Gastroesophageal sphincter (tissue), 4 donors: ENCODE results near the gene EGF. TPM values are rescaled to one million over a fixed set of nuclear protein-coding genes. Genes with fewer than 3 reads are reported as not detected.

ENCODE experiments used
- ATAC-seq: fragments of 150-250 bp; one replicate; pipeline ENCODE4 v1.9.1; 2016; ENCODE audit warnings: mild to moderate bottlenecking, moderate library complexity
- H3K27ac ChIP-seq, 4 donors: fragments of 200-600 bp; sonication (generic) in 3 of 4; 1 replicate in 3 of 4; 2 replicates in 1 of 4; pipeline ENCODE4 v1.5.1; 2016 to 2019
- H3K27me3 ChIP-seq: fragments of 200-600 bp; sonication (generic); one replicate; pipeline ENCODE4 v1.5.1; 2019
- H3K36me3 ChIP-seq, 2 donors: fragments of 200-600 bp; sonication (generic); one replicate each; pipeline ENCODE4 v1.5.1; 2019; ENCODE audit warnings: control low read depth in 1 of 2
- H3K4me1 ChIP-seq, 3 donors: fragments of 200-600 bp; sonication (generic); 1 replicate in 2 of 3; 2 replicates in 1 of 3; pipeline ENCODE4 v1.5.1; 2016 to 2019; ENCODE audit warnings: control low read depth in 2 of 3
- H3K4me3 ChIP-seq, 2 donors: fragments of 200-600 bp; sonication (generic); one replicate each; pipeline ENCODE4 v1.5.1; 2019; ENCODE audit warnings: mild to moderate bottlenecking in 1 of 2, moderate library complexity in 1 of 2
- H3K9me3 ChIP-seq, 3 donors: fragments of 200-600 bp; sonication (generic); one replicate each; pipeline ENCODE4 v1.5.1; 2017 to 2019; ENCODE audit warnings: control low read depth in 2 of 3
- CTCF ChIP-seq, 4 experiments: fragments of 200-600 bp in 2 of 4; fragments of 450-650 bp in 2 of 4; sonication (generic) in 1 of 4; IDR thresholded peaks; one replicate each; pipeline ENCODE4 v1.5.1; 2017 to 2019; ENCODE audit warnings: antibody characterized with exemption in 4 of 4, mild to moderate bottlenecking in 2 of 4, moderate library complexity in 2 of 4
- EP300 ChIP-seq: sonication (generic); formaldehyde crosslinking; IDR thresholded peaks from one replicate; pipeline ENCODE4 v1.6.1; 2017; ENCODE audit warnings: antibody characterized with exemption, mild to moderate bottlenecking
- POLR2A ChIP-seq, 2 donors: fragments of 450-650 bp; IDR thresholded peaks; one replicate each; pipeline ENCODE4 v1.6.1; 2017; ENCODE audit warnings: antibody characterized with exemption in 2 of 2, mild to moderate bottlenecking in 2 of 2, moderate library complexity in 1 of 2
- POLR2AphosphoS5 ChIP-seq: sonication (generic); formaldehyde crosslinking; IDR thresholded peaks from one replicate; pipeline ENCODE4 v1.6.1; 2017; ENCODE audit warnings: antibody characterized with exemption
- WGBS, 2 donors: methylation state at CpG; one replicate each; pipeline ENCODE4 v1.1.5; 2018; ENCODE audit warnings: low coverage in 1 of 2; 5-methylcytosine and 5-hydroxymethylcytosine counted together
- total RNA-seq, 4 donors: library from RNA; depleted of rRNA; stranded (reverse); fragments of >200 nt; gene quantifications; one replicate each; pipeline ENCODE4 v1.1.0, GENCODE V29; 2016

Gene EGF
- total RNA-seq, 4 donors from 2014 or later = 0.23 to 1.3 (median 0.93) TPM; not detected in 1

GRCh38 chr4:109942292-109942926 is 29.7 kb downstream of the EGF start:
- 63 to 89% methylated on average over 3 to 4 of the region's 4 CpGs for WGBS, 2 donors
- no peaks in the 10 kb centered on the region for H3K36me3 ChIP-seq
- H3K27me3 ChIP-seq = no peaks in the 10 kb centered on the region
- H3K4me1 ChIP-seq = no peaks in the 10 kb centered on the region
- no peak for ATAC-seq
- H3K9me3 ChIP-seq = no peaks in the 10 kb centered on the region
- TF ChIP-seq EP300 (no peak), POLR2A (IDR thresholded peaks at IDR 0.05) (no peak), CTCF (IDR thresholded peaks at IDR 0.05) (no peak), POLR2AphosphoS5 (no peak)
- no peak overlapping the region for H3K4me3 ChIP-seq
- no peak overlapping the region for H3K27ac ChIP-seq

- H3K27me3 ChIP-seq = no peaks in the 10 kb centered on the region
- 82 to 83% methylated on average over 2 of the region's 2 CpGs for WGBS, 2 donors
- no peak for ATAC-seq
- H3K27ac ChIP-seq = no peak overlapping the region
- no peaks in the 10 kb centered on the region for H3K9me3 ChIP-seq
- H3K36me3 ChIP-seq = no peaks in the 10 kb centered on the region
- no peak overlapping the region for H3K4me3 ChIP-seq
- H3K4me1 ChIP-seq = no peaks in the 10 kb centered on the region
- no peak for TF ChIP-seq CTCF (IDR thresholded peaks at IDR 0.05)
- TF ChIP-seq EP300 = no peak
- no peak for TF ChIP-seq POLR2A (IDR thresholded peaks at IDR 0.05)
- no peak for TF ChIP-seq POLR2AphosphoS5
Observed at GRCh38 chr4:109943745-109944144, 31.1 kb downstream of the EGF start.

GRCh38 chr4:109944591-109944990 is 31.9 kb downstream of the EGF start:
- Histone ChIP-seq H3K27ac (no peak overlapping the region), H3K4me1 (no peaks in the 10 kb centered on the region), H3K36me3 (no peaks in the 10 kb centered on the region), H3K27me3 (no peaks in the 10 kb centered on the region), H3K9me3 (no peaks in the 10 kb centered on the region), H3K4me3 (no peak overlapping the region)
- no peak for ATAC-seq
- WGBS, 2 donors = 77 to 89% methylated on average over 2 of the region's 2 CpGs
- no peak for TF ChIP-seq POLR2A (IDR thresholded peaks at IDR 0.05)
- TF ChIP-seq POLR2AphosphoS5 = no peak

- WGBS, 2 donors = 48 to 76% methylated on average over 4 of the region's 4 CpGs
- Histone ChIP-seq H3K27me3 (no peaks in the 10 kb centered on the region), H3K4me3 (no peak overlapping the region), H3K36me3 (no peaks in the 10 kb centered on the region), H3K27ac (no peak overlapping the region), H3K4me1 (no peaks in the 10 kb centered on the region), H3K9me3 (no peaks in the 10 kb centered on the region)
- no peak for ATAC-seq
- TF ChIP-seq POLR2AphosphoS5 = no peak
- TF ChIP-seq POLR2A (IDR thresholded peaks at IDR 0.05) = no peak
- TF ChIP-seq CTCF (IDR thresholded peaks at IDR 0.05) = no peak
- no peak for TF ChIP-seq EP300
Observed at GRCh38 chr4:109945056-109945455, 32.4 kb downstream of the EGF start.

- Histone ChIP-seq H3K27ac (no peak overlapping the region), H3K27me3 (no peaks in the 10 kb centered on the region), H3K36me3 (no peaks in the 10 kb centered on the region), H3K4me1 (no peaks in the 10 kb centered on the region), H3K4me3 (no peak overlapping the region), H3K9me3 (no peaks in the 10 kb centered on the region)
- WGBS, 2 donors = 83 to 89% methylated on average over 1 of the region's 1 CpG
- ATAC-seq = no peak
- no peak for TF ChIP-seq POLR2AphosphoS5
- TF ChIP-seq POLR2A (IDR thresholded peaks at IDR 0.05) = no peak
Observed at GRCh38 chr4:109946120-109946519, 33.4 kb downstream of the EGF start.

- Histone ChIP-seq H3K27me3 (no peaks in the 10 kb centered on the region), H3K27ac (no peak overlapping the region), H3K9me3 (no peaks in the 10 kb centered on the region), H3K36me3 (no peaks in the 10 kb centered on the region), H3K4me3 (no peak overlapping the region), H3K4me1 (no peaks in the 10 kb centered on the region)
- no peak for ATAC-seq
- TF ChIP-seq POLR2A (IDR thresholded peaks at IDR 0.05) (no peak), POLR2AphosphoS5 (no peak), EP300 (no peak), CTCF (IDR thresholded peaks at IDR 0.05) (no peak)
- 93 to 100% methylated on average over 1 of the region's 1 CpG for WGBS, 2 donors
Observed at GRCh38 chr4:109947457-109947856, 34.8 kb downstream of the EGF start.
